T-helper 22 cell (primary cell): ENCODE data around the gene GPRC5A.

Source experiments
- DNase-seq: peaks from one replicate; pipeline ENCODE4 v3.0.0-alpha.2; 2020; ENCODE audit warnings: low read depth

GPRC5A gene

GRCh38 chr12:12941450-12942350, 50.3 kb downstream of the GPRC5A start:
- DNase-seq, result no peak

GRCh38 chr12:12943586-12944260, 52.4 kb downstream of the GPRC5A start:
- DNase-seq, result no peak

- no peak for DNase-seq
These were observed 54.2 kb downstream of the GPRC5A start for GRCh38 chr12:12945591-12945990.

DNA sequence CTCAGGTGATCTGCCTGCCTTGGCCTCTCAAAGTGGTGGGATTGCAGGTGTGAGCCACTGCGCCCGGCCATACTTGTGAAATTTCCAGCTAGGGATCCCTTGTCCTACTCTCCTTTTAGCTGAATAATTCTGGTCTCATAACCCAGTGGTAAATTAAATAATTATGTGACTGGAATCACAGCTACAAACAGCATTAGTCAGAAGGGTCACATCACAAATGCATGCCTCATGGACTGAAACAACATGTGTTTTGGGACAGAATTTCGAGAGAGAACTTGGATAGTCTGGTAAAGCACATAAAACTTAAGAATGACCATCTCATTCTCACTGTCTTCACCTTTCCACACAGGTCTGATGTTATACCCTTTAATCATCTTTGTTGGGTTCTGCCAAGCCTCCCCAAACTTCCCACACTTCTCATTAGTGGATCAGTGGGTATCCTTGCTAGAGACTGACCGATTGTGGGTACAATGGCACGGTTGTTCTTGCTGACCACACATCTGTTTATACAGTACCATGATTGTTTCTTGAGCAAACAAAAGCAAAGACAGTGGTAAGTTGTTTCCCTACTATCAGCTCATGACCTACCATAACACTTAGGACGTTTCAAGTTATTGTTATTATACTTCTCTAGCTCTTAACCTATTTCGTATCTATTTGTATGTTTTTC, 55.5 kb downstream of the GPRC5A start:
- DNase-seq, result no peak

- no peak for DNase-seq
These were observed 56.5 kb downstream of the GPRC5A start for GRCh38 chr12:12947902-12948301.

GRCh38 chr12:12951504-12951903, 60.1 kb downstream of the GPRC5A start:
- no peak for DNase-seq

DNA sequence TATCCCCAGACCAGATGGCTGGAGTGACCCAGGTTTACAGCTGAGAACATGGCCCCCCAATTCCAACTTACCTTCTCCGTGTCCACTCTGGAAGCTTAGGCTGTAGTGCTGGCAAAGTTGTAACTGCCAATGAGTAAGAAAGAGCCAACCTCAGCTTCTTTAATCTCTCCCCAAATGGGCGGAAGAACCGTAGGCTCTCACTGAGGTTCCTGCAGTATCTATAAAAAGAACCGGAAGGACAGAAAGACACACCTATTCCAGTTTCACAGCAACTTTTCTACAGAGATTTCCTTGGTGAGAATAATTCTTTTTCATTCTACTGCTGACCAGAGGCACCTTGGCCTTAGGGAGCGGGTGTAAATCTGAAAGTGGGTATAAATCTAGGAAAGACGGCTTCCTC, 60.7 kb downstream of the GPRC5A start, which contains the start of gene GPRC5D:
Gene GPRC5D, minus strand, starts transcription at position 135 of the 400 bp plus-strand sequence. CDS start 1,786 bp downstream, outside the sequence.
- no peak for DNase-seq

- DNase-seq, result no peak
These were observed 63.0 kb downstream of the GPRC5A start for GRCh38 chr12:12954356-12954755.

DNA sequence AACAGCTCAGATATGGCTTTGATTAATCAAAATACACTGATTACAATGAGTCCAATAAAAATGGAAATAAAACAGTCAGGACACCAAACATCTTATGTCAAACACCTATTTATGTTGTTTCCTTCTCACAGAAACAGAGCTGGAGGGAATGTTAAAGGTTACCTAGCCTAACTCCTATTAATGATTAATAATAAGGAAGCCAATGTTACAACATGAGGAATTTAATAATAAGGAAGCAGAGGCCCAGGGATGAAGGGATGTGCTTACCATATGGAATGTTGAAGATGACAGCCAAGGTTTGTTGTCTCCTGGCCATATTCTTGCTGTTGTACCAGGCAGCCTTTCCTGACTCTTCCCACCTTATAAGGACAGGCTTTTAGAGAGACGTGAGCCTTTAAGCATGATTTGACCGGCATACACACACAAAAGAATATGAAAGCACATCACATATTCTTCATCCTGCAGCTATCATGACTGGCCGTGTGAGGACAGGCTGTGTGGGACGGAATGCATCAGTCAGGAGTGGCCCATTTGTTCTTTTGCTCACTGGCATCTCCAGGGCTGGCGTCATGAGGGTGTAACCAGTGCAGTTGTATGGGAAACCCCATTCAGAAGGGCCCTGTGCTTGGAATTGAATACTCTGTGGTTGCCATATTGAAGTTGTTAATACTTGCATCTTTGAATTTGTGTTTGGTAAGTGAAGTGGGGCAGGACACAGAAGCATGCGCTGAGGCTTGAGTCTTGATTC, 63.7 kb downstream of the GPRC5A start:
- no peak for DNase-seq

DNA sequence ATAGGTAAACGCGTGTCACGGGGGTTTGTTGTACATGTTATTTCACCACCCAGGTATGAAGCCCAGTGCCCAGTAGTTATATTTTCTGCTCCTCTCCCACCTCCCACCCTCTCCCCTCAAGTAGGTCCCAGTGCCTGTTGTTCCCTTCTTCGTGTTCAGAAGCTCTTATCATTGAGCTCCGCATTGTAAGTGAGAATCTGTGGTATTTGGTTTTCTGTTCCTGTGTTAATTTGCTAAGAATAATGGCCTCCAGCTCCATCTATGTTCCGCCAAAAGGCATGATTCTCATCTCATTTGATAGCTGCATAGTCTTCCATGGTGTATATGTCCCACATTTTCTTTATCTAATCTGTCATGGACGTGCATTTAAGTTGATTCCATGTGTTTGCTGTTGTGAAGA, 67.5 kb downstream of the GPRC5A start:
- DNase-seq, result no peak

GRCh38 chr12:12960639-12961209, 69.4 kb downstream of the GPRC5A start:
- DNase-seq, result no peak

- no peak for DNase-seq
These were observed 72.9 kb downstream of the GPRC5A start for GRCh38 chr12:12964255-12964654.

- no peak for DNase-seq
These were observed 74.5 kb downstream of the GPRC5A start for GRCh38 chr12:12965836-12966235.
